Hepatocyte (in vitro differentiated cells): ENCODE data around the gene FAM161A. TPM values are rescaled to one million over a fixed set of nuclear protein-coding genes. Genes with fewer than 3 reads are reported as not detected.
A peak's percentile ranks its signal among the peaks of the same experiment; 100 is the strongest.

Source experiments
- DNase-seq: peaks from one replicate; pipeline ENCODE4 v3.0.0-alpha.2; 2016; ENCODE audit warnings: low spot score
- H2AFZ ChIP-seq: fragments of 200-600 bp; sonication (generic); 2 replicates; pipeline ENCODE4 v1.6.0; 2016; ENCODE audit warnings: antibody characterized with exemption, mild to moderate bottlenecking
- H3K27ac ChIP-seq: fragments of 200-600 bp; sonication (generic); 2 replicates; pipeline ENCODE4 v1.5.1; 2016; ENCODE audit warnings: mild to moderate bottlenecking
- H3K27me3 ChIP-seq: fragments of 200-600 bp; sonication (generic); 2 replicates; pipeline ENCODE4 v1.6.1; 2016
- H3K36me3 ChIP-seq: fragments of 200-600 bp; sonication (generic); replicated peaks from 2 replicates; pipeline ENCODE4 v1.5.1; 2016; ENCODE audit warnings: low read depth; ENCODE audit not compliant: insufficient read depth
- H3K4me1 ChIP-seq: fragments of 200-600 bp; sonication (generic); 2 replicates; pipeline ENCODE4 v1.5.1; 2016; ENCODE audit warnings: mild to moderate bottlenecking, moderate library complexity; ENCODE audit not compliant: insufficient read depth
- H3K4me2 ChIP-seq: fragments of 200-600 bp; sonication (generic); 2 replicates; pipeline ENCODE4 v1.6.0; 2016
- H3K4me3 ChIP-seq: fragments of 200-600 bp; sonication (generic); 2 replicates; pipeline ENCODE4 v1.5.1; 2016; ENCODE audit warnings: mild to moderate bottlenecking
- H3K79me2 ChIP-seq: fragments of 200-600 bp; sonication (generic); 2 replicates; pipeline ENCODE4 v1.6.0; 2017; ENCODE audit warnings: mild to moderate bottlenecking
- H3K9me2 ChIP-seq: fragments of 200-600 bp; sonication (generic); replicated peaks from 2 replicates; pipeline ENCODE4 v1.6.0; 2017; ENCODE audit warnings: mild to moderate bottlenecking; ENCODE audit not compliant: insufficient read depth
- H3K9me3 ChIP-seq: fragments of 200-600 bp; sonication (generic); 2 replicates; pipeline ENCODE4 v1.5.1; 2016; ENCODE audit warnings: low read depth, mild to moderate bottlenecking
- H4K20me1 ChIP-seq: fragments of 200-600 bp; sonication (generic); 2 replicates; pipeline ENCODE4 v1.6.0; 2016; ENCODE audit warnings: mild to moderate bottlenecking; ENCODE audit not compliant: insufficient read depth, poor library complexity, severe bottlenecking
- EZH2 ChIP-seq: fragments of 200-600 bp; sonication (generic); IDR thresholded peaks from 2 replicates; pipeline ENCODE4 v1.6.1; 2016; ENCODE audit warnings: antibody characterized with exemption, mild to moderate bottlenecking, borderline replicate concordance
- EZH2phosphoT487 ChIP-seq: fragments of 200-600 bp; sonication (generic); IDR thresholded peaks from one replicate; pipeline ENCODE4 v1.6.1; 2018; ENCODE audit warnings: antibody characterized with exemption, mild to moderate bottlenecking, low read depth, moderate library complexity; ENCODE audit not compliant: unreplicated experiment, severe bottlenecking
- WGBS: methylation state at CpG from one replicate; pipeline ENCODE4 v1.1.6; 2016; ENCODE audit warnings: low lambda C conversion rate; ENCODE audit errors: missing lambda C conversion rate; 5-methylcytosine and 5-hydroxymethylcytosine counted together
- polyA plus RNA-seq: library from polyadenylated mRNA; unstranded; fragments of >200 nt; fragmentation: Nextera tagmentation; extraction: Ambion mirVana; gene quantifications from 2 replicates; pipeline ENCODE4 v1.2.1, GENCODE V29; 2016
- total RNA-seq: library from RNA; depleted of rRNA; stranded (reverse); fragments of >200 nt; gene quantifications from 2 replicates; pipeline ENCODE4 v1.2.3, GENCODE V29; 2014
- TF ChIP-seq, protein P1 (sequence below): fragments of 200-600 bp; sonication (generic); IDR thresholded peaks from 2 replicates; pipeline ENCODE4 v1.5.1; 2016; ENCODE audit warnings: antibody characterized with exemption, mild to moderate bottlenecking; ENCODE audit not compliant: poor library complexity

Gene FAM161A, protein sequence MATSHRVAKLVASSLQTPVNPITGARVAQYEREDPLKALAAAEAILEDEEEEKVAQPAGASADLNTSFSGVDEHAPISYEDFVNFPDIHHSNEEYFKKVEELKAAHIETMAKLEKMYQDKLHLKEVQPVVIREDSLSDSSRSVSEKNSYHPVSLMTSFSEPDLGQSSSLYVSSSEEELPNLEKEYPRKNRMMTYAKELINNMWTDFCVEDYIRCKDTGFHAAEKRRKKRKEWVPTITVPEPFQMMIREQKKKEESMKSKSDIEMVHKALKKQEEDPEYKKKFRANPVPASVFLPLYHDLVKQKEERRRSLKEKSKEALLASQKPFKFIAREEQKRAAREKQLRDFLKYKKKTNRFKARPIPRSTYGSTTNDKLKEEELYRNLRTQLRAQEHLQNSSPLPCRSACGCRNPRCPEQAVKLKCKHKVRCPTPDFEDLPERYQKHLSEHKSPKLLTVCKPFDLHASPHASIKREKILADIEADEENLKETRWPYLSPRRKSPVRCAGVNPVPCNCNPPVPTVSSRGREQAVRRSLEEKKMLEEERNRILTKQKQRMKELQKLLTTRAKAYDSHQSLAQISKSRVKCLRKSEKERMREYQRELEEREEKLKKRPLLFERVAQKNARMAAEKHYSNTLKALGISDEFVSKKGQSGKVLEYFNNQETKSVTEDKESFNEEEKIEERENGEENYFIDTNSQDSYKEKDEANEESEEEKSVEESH
- total RNA-seq (3.7 and 6.5 TPM in 2 replicates), polyA plus RNA-seq (2.1 and 4.5 TPM in 2 replicates)

DNA sequence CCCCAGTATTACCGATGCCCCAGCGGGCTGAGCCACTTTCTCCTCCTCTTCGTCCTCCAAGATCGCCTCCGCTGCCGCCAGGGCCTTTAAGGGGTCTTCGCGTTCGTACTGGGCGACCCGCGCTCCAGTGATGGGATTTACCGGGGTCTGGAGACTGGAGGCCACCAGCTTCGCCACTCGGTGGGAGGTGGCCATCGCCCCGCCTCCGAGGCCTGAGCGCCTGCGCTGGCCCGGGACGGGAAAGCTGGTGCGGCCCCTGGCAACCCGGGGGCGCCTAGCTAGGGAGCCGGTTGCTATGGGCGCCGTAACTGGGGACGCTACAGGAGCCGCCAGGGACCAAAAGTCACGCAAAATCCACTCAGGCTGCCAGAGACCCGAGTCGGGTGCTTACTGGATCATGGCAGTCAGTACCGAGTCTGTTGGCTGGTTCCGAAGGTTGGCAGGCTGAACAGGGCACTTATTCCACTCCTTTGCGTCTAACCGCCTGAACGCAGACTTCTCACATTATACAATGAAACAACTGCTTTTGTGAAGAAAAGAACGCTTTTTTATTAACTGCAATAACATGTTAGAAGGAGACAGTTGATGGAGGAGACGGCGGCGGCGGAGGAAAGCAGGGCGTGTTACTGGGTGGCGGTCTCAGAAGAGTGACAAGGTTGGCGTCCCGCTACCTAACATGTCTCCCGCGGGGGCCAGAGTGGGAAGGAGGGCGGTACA is at the start of gene FAM161A:
Gene FAM161A, minus strand, starts transcription at position 214 of the 717 bp plus-strand sequence. Its CDS starts 19 bp downstream, at position 195.
- H3K4me2 ChIP-seq, result peak within 1 kb of the TSS; percentile 89
- H2AFZ ChIP-seq, result peak within 1 kb of the TSS; percentile 97
- H3K4me3 ChIP-seq, result peak within 1 kb of the TSS; percentile 94
- H3K4me1 ChIP-seq, result peaks cover 4% of the 10 kb centered on the region
- H3K27me3 ChIP-seq, result no peaks in the 10 kb centered on the region
- H3K9me3 ChIP-seq, result no peaks in the 10 kb centered on the region
- no peaks in the 10 kb centered on the region for H3K9me2 ChIP-seq
- H3K27ac ChIP-seq, result peak within 1 kb of the TSS; percentile 87
- whole genome bisulfite sequencing, result under 1% methylated on average over 42 of the region's 50 CpGs
- no peaks in the 10 kb centered on the region for H3K36me3 ChIP-seq
- H3K79me2 ChIP-seq, result peaks cover 2% of the 10 kb centered on the region
- no peaks in the 10 kb centered on the region for H4K20me1 ChIP-seq
- DNase-seq, result peak; percentile 94
- TF ChIP-seq, protein P1, sequence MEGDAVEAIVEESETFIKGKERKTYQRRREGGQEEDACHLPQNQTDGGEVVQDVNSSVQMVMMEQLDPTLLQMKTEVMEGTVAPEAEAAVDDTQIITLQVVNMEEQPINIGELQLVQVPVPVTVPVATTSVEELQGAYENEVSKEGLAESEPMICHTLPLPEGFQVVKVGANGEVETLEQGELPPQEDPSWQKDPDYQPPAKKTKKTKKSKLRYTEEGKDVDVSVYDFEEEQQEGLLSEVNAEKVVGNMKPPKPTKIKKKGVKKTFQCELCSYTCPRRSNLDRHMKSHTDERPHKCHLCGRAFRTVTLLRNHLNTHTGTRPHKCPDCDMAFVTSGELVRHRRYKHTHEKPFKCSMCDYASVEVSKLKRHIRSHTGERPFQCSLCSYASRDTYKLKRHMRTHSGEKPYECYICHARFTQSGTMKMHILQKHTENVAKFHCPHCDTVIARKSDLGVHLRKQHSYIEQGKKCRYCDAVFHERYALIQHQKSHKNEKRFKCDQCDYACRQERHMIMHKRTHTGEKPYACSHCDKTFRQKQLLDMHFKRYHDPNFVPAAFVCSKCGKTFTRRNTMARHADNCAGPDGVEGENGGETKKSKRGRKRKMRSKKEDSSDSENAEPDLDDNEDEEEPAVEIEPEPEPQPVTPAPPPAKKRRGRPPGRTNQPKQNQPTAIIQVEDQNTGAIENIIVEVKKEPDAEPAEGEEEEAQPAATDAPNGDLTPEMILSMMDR, result no peak
- no peak for TF ChIP-seq EZH2phosphoT487
- no peak for TF ChIP-seq EZH2

DNA sequence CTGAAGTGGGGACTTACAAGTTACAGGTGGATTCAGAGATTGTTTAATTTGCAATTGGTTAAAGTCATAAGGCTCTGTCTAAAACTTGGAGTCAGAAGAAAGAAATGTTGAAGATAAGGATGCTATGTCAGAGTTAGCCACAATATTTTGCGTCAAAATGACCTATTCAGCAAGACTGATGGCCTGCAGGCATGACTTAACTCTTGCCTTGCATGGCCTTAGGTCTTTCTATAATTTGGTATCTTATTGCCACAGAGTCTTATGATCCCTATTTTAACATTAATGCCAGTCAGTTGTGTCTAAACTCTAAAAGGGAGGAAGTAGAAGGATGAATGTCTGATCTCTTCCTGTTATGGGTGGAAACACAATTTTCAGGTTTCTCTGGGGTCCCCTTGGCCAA is 46.4 kb upstream of the FAM161A start:
- H3K27ac ChIP-seq, result no peak overlapping the region
- DNase-seq, result no peak
- no peak overlapping the region for H2AFZ ChIP-seq
- H3K4me2 ChIP-seq, result no peak overlapping the region
- H3K9me3 ChIP-seq, result no peaks in the 10 kb centered on the region
- no peaks in the 10 kb centered on the region for H3K79me2 ChIP-seq
- no peaks in the 10 kb centered on the region for H3K4me1 ChIP-seq
- no peaks in the 10 kb centered on the region for H3K27me3 ChIP-seq
- no peaks in the 10 kb centered on the region for H3K9me2 ChIP-seq
- no peaks in the 10 kb centered on the region for H3K36me3 ChIP-seq
- WGBS, result 58% methylated on average over 1 of the region's 1 CpG
- no peaks in the 10 kb centered on the region for H4K20me1 ChIP-seq
- H3K4me3 ChIP-seq, result no peak overlapping the region
- TF ChIP-seq EZH2 (no peak), EZH2phosphoT487 (no peak)
- TF ChIP-seq, protein P1, result no peak

DNA sequence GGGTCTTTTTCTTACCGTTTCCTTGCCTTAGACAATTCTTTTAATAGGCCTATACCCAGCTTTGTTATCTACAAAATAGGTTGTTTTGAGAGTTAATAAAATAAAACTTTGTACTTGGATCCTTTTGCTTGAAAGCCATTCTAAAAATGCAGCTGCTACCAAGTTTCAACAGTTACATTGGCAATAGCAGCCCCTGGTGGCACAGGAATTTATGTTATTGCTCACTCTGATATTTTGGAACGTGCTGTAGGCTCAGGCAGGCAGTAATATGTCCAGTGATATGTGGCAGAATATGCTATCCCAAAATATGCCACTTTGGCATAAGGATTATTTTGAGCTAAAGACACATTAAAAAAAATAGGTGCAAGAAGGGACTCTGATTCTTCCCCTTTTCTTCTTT is 45.0 kb upstream of the FAM161A start:
- no peaks in the 10 kb centered on the region for H3K9me2 ChIP-seq
- 43% methylated on average over 2 of the region's 2 CpGs for WGBS
- H2AFZ ChIP-seq, result no peak overlapping the region
- H4K20me1 ChIP-seq, result no peaks in the 10 kb centered on the region
- no peaks in the 10 kb centered on the region for H3K9me3 ChIP-seq
- H3K4me2 ChIP-seq, result no peak overlapping the region
- no peaks in the 10 kb centered on the region for H3K36me3 ChIP-seq
- TF ChIP-seq, protein P1, result peak; percentile 36
- TF ChIP-seq EZH2phosphoT487, result no peak
- TF ChIP-seq EZH2, result no peak
- H3K79me2 ChIP-seq, result no peaks in the 10 kb centered on the region
- peak; percentile 10 for DNase-seq
- H3K27me3 ChIP-seq, result no peaks in the 10 kb centered on the region
- no peak overlapping the region for H3K4me3 ChIP-seq
- no peaks in the 10 kb centered on the region for H3K4me1 ChIP-seq
- H3K27ac ChIP-seq, result no peak overlapping the region
